Measurements from ENCODE around the gene APBB1. TPM values are rescaled to one million over a fixed set of nuclear protein-coding genes. Genes with fewer than 3 reads are reported as not detected.
A peak's percentile ranks its signal among the peaks of the same experiment; 100 is the strongest.

The APBB1 gene
- total RNA-seq (2021), result 81.1 and 83.8 TPM in 2 replicates
- percentile 70 among the genes with signal in this experiment for Bru-seq, nascent RNA
- BruChase-seq, experiment 1, labeled RNA remaining after a 2-hour chase, result percentile 68 among the genes with signal in this experiment
- BruChase-seq, experiment 2, labeled RNA remaining after a 6-hour chase, result percentile 79 among the genes with signal in this experiment
- long read RNA-seq, transcript APBB1-205 (3 exons, 1,229 nt), result minor isoform, 7 of 143 reads
- long read RNA-seq, transcript APBB1-201 (14 exons, 2,636 nt), result major isoform, 83 of 143 reads
- long read RNA-seq, partial matches to known transcripts, result 18 of 143 reads
- long read RNA-seq, other reads (novel, unspliced or antisense), result 32 of 143 reads

DNA sequence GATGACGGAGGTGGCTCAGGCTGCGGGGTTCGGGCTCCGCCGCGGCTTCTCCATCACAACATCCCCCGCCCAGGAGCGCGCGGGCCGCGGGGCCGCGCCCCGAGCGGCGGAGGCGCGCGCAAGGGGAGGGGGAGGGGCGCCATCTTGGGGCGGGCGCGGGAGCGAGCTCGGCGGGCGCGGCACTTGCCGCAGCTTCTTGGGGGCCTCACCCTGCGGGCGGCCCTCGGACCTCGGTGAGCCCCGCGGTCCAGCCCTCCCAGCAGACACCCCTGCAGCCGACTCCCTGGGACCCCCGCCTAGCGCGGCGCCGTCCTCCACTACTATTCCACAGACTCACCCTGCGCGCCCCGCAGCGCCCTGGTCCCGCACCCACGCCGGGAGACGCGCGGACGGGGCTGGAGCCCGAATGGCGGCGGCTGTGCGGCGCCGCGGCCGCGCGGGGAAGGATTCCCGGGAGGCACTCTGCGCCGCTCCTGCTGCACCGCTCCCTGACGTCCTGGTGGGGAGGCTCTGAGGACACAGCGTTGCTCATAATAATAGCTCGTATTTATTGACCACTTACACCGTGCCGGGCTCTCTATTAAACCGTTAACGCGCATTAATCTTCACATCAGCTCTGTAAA lies at the start of gene APBB1:
Gene APBB1 (minus strand): TSS at position 86 of the 623 bp plus-strand sequence. CDS start 7,747 bp downstream, outside the sequence.
- Histone ChIP-seq H3K27me3 (replicated peaks; ENCODE audit: insufficient read depth, low read depth, low read length, poor library complexity) (no peaks in the 10 kb centered on the region), H3K36me3 (ENCODE audit: insufficient read depth, low read length, poor library complexity, severe bottlenecking) (no peaks in the 10 kb centered on the region), H3K27ac (ENCODE audit: low read depth, low read length, poor library complexity, severe bottlenecking) (peak within 1 kb of the TSS; percentile 90), H3K9me3 (ENCODE audit: low read depth, low read length, poor library complexity, severe bottlenecking) (no peaks in the 10 kb centered on the region), H3K4me3 (ENCODE audit: low read depth, low read length, poor library complexity, severe bottlenecking) (peak within 1 kb of the TSS; percentile 87), H3K4me1 (ENCODE audit: insufficient read depth, low read length, poor library complexity, severe bottlenecking) (peaks cover 11% of the 10 kb centered on the region)
- CTCF ChIA-PET, result interaction anchor here (0.5 kb wide), 1 partner anchor 21 kb away, joined by 4 read pairs; no protein-coding TSS in a partner anchor
- peak; percentile 76 for DNase-seq (ENCODE audit: low spot score)
- intact Hi-C loops (cut with micrococcal nuclease; ENCODE audit: unreplicated experiment), result loop anchor here (2.0 kb wide), 1 partner anchor 20 kb away; no protein-coding TSS in a partner anchor
- no TSS peak for BruUV-seq (replicated peaks)
- TF ChIP-seq, protein P1, sequence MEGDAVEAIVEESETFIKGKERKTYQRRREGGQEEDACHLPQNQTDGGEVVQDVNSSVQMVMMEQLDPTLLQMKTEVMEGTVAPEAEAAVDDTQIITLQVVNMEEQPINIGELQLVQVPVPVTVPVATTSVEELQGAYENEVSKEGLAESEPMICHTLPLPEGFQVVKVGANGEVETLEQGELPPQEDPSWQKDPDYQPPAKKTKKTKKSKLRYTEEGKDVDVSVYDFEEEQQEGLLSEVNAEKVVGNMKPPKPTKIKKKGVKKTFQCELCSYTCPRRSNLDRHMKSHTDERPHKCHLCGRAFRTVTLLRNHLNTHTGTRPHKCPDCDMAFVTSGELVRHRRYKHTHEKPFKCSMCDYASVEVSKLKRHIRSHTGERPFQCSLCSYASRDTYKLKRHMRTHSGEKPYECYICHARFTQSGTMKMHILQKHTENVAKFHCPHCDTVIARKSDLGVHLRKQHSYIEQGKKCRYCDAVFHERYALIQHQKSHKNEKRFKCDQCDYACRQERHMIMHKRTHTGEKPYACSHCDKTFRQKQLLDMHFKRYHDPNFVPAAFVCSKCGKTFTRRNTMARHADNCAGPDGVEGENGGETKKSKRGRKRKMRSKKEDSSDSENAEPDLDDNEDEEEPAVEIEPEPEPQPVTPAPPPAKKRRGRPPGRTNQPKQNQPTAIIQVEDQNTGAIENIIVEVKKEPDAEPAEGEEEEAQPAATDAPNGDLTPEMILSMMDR (conservative IDR thresholded peaks at IDR 0.05; ENCODE audit: low read depth, low read length), result no peak
- POLR2A ChIA-PET (ENCODE audit: low non-redundant PET), result no interaction called here

DNA sequence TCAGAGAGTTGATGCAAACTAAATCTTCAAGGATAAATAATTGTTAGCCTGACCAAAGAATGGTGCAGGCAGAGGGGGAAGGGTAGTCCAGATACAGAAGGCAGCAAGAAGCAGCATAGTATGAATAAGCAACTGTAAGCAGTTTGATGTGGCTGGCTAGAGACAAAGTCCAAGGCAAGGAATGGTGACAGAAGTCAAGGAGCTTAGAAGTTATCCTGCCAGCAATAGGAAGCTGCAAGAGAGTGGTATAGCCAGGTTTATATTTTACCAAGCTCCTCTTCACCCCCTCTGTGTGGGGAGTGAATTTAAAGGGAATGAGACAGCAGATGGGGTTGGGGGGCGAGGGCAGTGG lies 40.2 kb upstream of the APBB1 start:
- H3K4me1 ChIP-seq (ENCODE audit: insufficient read depth, low read length, poor library complexity, severe bottlenecking), result no peaks in the 10 kb centered on the region
- no peaks in the 10 kb centered on the region for H3K9me3 ChIP-seq (ENCODE audit: low read depth, low read length, poor library complexity, severe bottlenecking)
- intact Hi-C loops (cut with micrococcal nuclease; ENCODE audit: unreplicated experiment), result no loop called here
- peaks cover 39% of the 10 kb centered on the region for H3K36me3 ChIP-seq (ENCODE audit: insufficient read depth, low read length, poor library complexity, severe bottlenecking)
- no peaks in the 10 kb centered on the region for H3K27me3 ChIP-seq (replicated peaks; ENCODE audit: insufficient read depth, low read depth, low read length, poor library complexity)
- H3K4me3 ChIP-seq (ENCODE audit: low read depth, low read length, poor library complexity, severe bottlenecking), result no peak overlapping the region
- POLR2A ChIA-PET (ENCODE audit: low non-redundant PET), result no interaction called here
- no TSS peak for BruUV-seq (replicated peaks)
- TF ChIP-seq EZH2 (IDR thresholded peaks at IDR 0.05; ENCODE audit: borderline replicate concordance, low read depth, low read length, poor library complexity, severe bottlenecking), result no peak
- TF ChIP-seq, protein P1 (conservative IDR thresholded peaks at IDR 0.05; ENCODE audit: low read depth, low read length), result no peak
- CTCF ChIA-PET, result no interaction called here
- DNase-seq (ENCODE audit: low spot score), result no peak
- H3K27ac ChIP-seq (ENCODE audit: low read depth, low read length, poor library complexity, severe bottlenecking), result no peak overlapping the region

DNA sequence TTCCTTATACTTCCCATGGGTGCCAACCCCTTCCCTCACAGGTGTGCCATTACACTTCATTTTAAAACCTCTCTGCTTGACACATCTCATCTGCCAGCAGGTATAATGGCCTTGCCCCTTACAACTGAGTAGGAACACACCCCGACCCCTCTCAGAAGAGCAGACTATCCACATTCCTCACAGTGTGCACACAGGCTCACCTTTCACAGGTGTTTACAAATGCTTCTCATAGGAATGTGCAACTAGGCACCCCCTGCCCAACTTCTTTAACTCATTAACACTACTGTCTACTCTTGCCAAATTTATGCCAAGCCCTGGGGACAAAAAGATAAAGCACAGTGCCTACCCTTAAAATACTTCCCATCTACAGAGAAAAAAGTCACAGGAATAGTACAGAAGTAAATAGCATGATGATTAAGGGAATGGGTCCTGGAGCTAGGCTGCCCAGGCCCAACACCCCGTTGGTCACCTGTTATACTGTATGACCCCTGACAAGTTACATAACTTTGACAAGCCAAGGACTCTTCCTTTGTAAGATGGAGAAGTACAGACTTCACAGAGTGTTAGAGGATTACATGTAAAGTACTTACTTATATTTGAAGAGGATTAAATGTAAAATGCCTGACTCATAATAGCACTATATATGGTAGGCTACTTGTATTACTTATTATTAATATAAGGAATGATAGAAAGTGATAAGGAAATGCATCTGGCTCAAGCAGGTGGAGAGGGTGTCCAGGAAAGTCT lies 39.6 kb upstream of the APBB1 start:
- TF ChIP-seq EZH2 (IDR thresholded peaks at IDR 0.05; ENCODE audit: borderline replicate concordance, low read depth, low read length, poor library complexity, severe bottlenecking), result no peak
- TF ChIP-seq, protein P1 (conservative IDR thresholded peaks at IDR 0.05; ENCODE audit: low read depth, low read length), result no peak
- H3K27ac ChIP-seq (ENCODE audit: low read depth, low read length, poor library complexity, severe bottlenecking), result no peak overlapping the region
- H3K27me3 ChIP-seq (replicated peaks; ENCODE audit: insufficient read depth, low read depth, low read length, poor library complexity), result no peaks in the 10 kb centered on the region
- H3K4me3 ChIP-seq (ENCODE audit: low read depth, low read length, poor library complexity, severe bottlenecking), result no peak overlapping the region
- intact Hi-C loops (cut with micrococcal nuclease; ENCODE audit: unreplicated experiment), result no loop called here
- H3K36me3 ChIP-seq (ENCODE audit: insufficient read depth, low read length, poor library complexity, severe bottlenecking), result peaks cover 34% of the 10 kb centered on the region
- DNase-seq (ENCODE audit: low spot score), result no peak
- ChIA-PET CTCF (no interaction called here), POLR2A (ENCODE audit: low non-redundant PET) (no interaction called here)
- H3K4me1 ChIP-seq (ENCODE audit: insufficient read depth, low read length, poor library complexity, severe bottlenecking), result no peaks in the 10 kb centered on the region
- no peaks in the 10 kb centered on the region for H3K9me3 ChIP-seq (ENCODE audit: low read depth, low read length, poor library complexity, severe bottlenecking)
- BruUV-seq (replicated peaks), result no TSS peak

All from A673 (cell line).